Vagina (tissue), 2 donors: ENCODE measurements around the gene SPECC1.

ENCODE experiments used
- CTCF ChIP-seq, 3 experiments: fragments of 450-650 bp in 2 of 3; fragments of 200-600 bp in 1 of 3; sonication (generic) in 1 of 3; IDR thresholded peaks; one replicate each; pipeline ENCODE4 v1.5.1; 2017 to 2019; ENCODE audit warnings: antibody characterized with exemption in 3 of 3, mild to moderate bottlenecking in 2 of 3, moderate library complexity in 2 of 3
- POLR2AphosphoS5 ChIP-seq, 2 donors: sonication (generic); formaldehyde crosslinking; IDR thresholded peaks; one replicate each; pipeline ENCODE4 v1.9.0; 2017; ENCODE audit warnings: antibody characterized with exemption in 2 of 2, mild to moderate bottlenecking in 2 of 2, low read depth in 1 of 2; ENCODE audit not compliant: insufficient read depth in 1 of 2

- no peak for TF ChIP-seq CTCF (IDR thresholded peaks at IDR 0.05)
- TF ChIP-seq POLR2AphosphoS5 (IDR thresholded peaks at IDR 0.05; ENCODE audit: insufficient read depth in 1 of 2, low read depth in 1 of 2) = no peak
Observed at GRCh38 chr17:20094777-20095176, 85.6 kb downstream of the SPECC1 start.
